WERI-Rb-1 (cell line): ENCODE data around the gene MBLAC1.

Source experiments
- DNase-seq: peaks from one replicate; pipeline ENCODE4 v3.0.0-alpha.2; 2020
- H3K27ac ChIP-seq: fragments of 250-450 bp; sonication (Bioruptor Pico); 2 replicates; pipeline ENCODE4 v1.5.1; 2020; ENCODE audit warnings: mild to moderate bottlenecking, moderate library complexity
- H3K27me3 ChIP-seq: fragments of 250-450 bp; sonication (Bioruptor Pico); 2 replicates; pipeline ENCODE4 v1.5.1; 2021; ENCODE audit warnings: mild to moderate bottlenecking, low read depth, moderate library complexity; ENCODE audit not compliant: insufficient read depth, severe bottlenecking
- H3K36me3 ChIP-seq: fragments of 250-450 bp; sonication (Bioruptor Pico); 2 replicates; pipeline ENCODE4 v1.5.1; 2020; ENCODE audit warnings: mild to moderate bottlenecking, moderate library complexity
- H3K4me3 ChIP-seq: 2 replicates; pipeline ENCODE4 v1.5.1; 2011; ENCODE audit warnings: low read depth, mild to moderate bottlenecking, control low read depth, low read length
- H3K9me3 ChIP-seq: fragments of 250-450 bp; sonication (Bioruptor Pico); 2 replicates; pipeline ENCODE4 v1.5.1; 2021; ENCODE audit warnings: mild to moderate bottlenecking, moderate library complexity; ENCODE audit not compliant: severe bottlenecking
- TF ChIP-seq, protein P1 (sequence below): IDR thresholded peaks from 2 replicates; pipeline ENCODE4 v1.5.1; 2011; ENCODE audit warnings: low read depth, mild to moderate bottlenecking, control low read depth, inconsistent platforms, low read length

Gene MBLAC1

DNA sequence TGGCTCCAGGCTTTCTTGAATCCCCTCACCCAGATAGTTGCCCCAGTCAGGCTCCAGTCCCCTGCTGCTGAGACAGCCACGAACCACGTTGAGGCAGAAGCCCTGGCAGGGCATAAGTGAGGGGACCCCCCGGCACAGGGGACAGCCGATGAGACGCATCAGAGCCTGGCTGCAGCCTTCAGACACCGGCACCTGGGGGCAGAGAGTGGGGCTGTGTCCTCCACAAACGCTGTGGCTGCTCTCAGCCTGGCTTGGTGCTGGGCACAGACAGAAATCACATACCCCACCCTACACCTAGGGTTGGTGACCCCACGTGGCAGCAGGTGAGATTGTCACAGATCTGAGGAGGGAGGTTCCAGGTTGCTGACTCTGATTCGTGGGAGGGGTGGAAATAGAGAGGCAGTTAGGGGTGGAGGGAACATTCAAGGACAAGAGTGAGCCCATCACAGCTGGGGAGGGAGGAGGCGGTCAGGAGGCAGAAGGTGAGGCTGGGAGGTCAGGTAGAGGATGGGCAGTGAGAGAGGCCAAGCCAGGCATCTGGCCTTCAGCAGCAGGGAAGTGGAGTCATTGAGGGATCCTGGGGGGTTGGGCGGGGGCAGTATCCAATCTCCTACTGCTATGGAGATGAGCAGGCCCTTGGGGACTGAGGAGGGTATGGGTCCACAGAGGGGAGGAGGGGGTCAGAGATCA is 47.2 kb downstream of the MBLAC1 start:
- no peak for DNase-seq

DNA sequence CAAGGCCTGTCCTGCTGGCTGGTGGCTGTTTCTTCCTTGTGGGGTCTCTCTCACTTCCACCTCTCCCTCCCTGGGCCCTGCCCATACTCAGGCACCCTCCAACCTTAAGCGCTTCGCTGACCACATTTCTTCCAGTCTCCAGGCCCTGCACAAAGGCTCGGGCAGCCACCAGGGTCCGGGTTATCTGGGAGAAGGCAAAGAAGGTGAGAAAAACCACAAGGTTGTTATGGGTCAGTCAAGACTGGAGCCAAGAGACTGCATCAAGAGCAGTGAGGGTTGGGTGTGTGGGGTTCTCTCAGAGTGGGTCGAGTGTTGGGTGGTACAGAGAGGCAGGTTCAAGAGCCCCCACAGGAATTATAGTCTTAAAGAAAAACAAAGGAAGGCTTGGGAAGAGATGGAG is 47.8 kb downstream of the MBLAC1 start:
- Histone ChIP-seq H3K27me3 (no peaks in the 10 kb centered on the region), H3K4me3 (no peak overlapping the region), H3K27ac (no peak overlapping the region), H3K9me3 (peaks cover 3% of the 10 kb centered on the region), H3K36me3 (peaks cover 44% of the 10 kb centered on the region)
- no peak for DNase-seq
- TF ChIP-seq, protein P1, sequence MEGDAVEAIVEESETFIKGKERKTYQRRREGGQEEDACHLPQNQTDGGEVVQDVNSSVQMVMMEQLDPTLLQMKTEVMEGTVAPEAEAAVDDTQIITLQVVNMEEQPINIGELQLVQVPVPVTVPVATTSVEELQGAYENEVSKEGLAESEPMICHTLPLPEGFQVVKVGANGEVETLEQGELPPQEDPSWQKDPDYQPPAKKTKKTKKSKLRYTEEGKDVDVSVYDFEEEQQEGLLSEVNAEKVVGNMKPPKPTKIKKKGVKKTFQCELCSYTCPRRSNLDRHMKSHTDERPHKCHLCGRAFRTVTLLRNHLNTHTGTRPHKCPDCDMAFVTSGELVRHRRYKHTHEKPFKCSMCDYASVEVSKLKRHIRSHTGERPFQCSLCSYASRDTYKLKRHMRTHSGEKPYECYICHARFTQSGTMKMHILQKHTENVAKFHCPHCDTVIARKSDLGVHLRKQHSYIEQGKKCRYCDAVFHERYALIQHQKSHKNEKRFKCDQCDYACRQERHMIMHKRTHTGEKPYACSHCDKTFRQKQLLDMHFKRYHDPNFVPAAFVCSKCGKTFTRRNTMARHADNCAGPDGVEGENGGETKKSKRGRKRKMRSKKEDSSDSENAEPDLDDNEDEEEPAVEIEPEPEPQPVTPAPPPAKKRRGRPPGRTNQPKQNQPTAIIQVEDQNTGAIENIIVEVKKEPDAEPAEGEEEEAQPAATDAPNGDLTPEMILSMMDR = no peak

More for the DNA sequence above, 47.2 kb downstream of the MBLAC1 start:
- peaks cover 44% of the 10 kb centered on the region for H3K36me3 ChIP-seq
- peaks cover 3% of the 10 kb centered on the region for H3K9me3 ChIP-seq
- no peak overlapping the region for H3K4me3 ChIP-seq
- TF ChIP-seq, protein P1 = no peak
- H3K27ac ChIP-seq = no peak overlapping the region
- H3K27me3 ChIP-seq = no peaks in the 10 kb centered on the region

DNA sequence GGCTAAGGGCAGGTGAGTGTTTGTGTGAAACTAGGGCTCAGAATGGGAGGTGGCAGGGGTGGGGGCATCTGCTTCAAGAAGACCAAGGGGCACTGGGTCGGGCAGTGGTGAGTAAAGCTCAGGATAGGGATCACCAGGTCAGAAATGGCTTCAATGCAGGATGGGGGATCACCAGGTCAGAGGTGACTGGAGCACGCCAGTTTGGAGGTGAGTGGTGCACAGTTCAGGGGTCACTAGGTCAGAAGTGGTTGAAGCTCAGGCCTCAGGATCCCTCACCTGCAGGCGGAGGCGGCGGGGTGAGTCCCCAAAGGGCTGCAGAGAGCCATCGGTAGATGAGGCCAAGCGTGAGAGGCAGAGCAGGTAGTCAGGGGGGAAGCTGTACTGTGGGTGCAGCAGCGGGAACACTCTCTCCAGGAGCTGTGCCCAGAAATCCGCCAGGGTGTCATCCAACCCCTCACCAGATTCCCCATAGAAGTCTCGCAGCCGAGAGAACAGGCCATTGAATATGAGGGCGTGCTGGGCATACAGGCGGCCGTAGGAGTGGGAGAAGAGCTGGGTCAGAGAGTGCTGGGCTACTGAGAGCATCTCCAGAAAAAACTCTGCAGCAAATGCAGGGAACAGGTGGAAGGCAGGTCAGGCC is 48.6 kb downstream of the MBLAC1 start:
- TF ChIP-seq, protein P1 = no peak
- DNase-seq = no peak
- H3K36me3 ChIP-seq = peaks cover 37% of the 10 kb centered on the region
- H3K27me3 ChIP-seq = no peaks in the 10 kb centered on the region
- no peak overlapping the region; the same call in 1 of the 2 replicates for H3K27ac ChIP-seq
- H3K9me3 ChIP-seq = peaks cover 3% of the 10 kb centered on the region
- H3K4me3 ChIP-seq = no peak overlapping the region

DNA sequence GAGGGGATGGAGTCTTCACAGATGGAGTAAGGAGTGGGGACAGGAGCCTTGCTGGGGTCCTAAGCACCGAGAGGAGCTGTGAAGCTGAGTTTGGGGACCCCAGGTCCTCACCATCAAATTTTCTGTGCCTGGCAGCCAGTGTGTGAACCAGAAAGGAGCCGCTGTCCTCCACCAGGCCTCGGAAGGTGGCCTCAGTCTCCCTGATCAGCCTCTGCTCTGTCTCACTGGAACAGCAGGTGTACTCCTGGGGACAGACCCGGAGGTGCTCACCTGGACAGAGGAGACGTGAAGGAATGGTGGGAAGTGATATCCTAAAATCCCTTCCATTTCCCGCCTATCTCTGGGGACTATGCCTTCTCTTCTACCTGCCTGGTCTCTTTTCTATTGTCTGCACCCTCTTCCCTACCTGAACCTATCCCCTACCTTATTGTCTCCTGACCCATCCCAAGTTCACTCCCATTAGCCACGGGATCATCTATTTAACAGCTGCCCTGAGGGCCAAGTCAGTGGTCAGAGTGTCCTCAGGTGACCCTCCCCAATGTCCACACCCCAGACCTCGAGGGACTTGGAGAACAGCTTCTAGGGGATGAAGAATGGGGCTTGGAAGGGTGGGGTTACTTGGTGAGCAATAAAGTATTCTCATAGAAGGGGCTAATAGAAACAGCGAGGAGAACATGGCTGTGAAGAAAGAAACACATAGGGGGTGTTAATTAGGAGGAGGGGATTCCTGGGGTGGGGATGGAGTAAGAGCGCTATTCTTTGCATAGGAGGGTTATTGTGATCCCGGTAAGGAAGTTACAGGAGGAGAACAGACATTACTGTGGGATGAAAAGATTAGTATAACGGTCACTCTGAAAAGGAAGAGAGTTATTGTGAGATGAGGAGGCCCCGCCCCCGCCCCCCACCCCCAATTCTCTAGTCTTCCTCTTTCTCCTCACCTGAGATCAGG is 49.6 kb downstream of the MBLAC1 start:
- H3K36me3 ChIP-seq = peaks cover 32% of the 10 kb centered on the region
- H3K9me3 ChIP-seq = peaks cover 3% of the 10 kb centered on the region
- H3K27me3 ChIP-seq = no peaks in the 10 kb centered on the region
- H3K27ac ChIP-seq = peak overlapping the region; percentile 93
- no peak for DNase-seq
- H3K4me3 ChIP-seq = peak overlapping the region; percentile 91
- TF ChIP-seq, protein P1 = no peak

DNA sequence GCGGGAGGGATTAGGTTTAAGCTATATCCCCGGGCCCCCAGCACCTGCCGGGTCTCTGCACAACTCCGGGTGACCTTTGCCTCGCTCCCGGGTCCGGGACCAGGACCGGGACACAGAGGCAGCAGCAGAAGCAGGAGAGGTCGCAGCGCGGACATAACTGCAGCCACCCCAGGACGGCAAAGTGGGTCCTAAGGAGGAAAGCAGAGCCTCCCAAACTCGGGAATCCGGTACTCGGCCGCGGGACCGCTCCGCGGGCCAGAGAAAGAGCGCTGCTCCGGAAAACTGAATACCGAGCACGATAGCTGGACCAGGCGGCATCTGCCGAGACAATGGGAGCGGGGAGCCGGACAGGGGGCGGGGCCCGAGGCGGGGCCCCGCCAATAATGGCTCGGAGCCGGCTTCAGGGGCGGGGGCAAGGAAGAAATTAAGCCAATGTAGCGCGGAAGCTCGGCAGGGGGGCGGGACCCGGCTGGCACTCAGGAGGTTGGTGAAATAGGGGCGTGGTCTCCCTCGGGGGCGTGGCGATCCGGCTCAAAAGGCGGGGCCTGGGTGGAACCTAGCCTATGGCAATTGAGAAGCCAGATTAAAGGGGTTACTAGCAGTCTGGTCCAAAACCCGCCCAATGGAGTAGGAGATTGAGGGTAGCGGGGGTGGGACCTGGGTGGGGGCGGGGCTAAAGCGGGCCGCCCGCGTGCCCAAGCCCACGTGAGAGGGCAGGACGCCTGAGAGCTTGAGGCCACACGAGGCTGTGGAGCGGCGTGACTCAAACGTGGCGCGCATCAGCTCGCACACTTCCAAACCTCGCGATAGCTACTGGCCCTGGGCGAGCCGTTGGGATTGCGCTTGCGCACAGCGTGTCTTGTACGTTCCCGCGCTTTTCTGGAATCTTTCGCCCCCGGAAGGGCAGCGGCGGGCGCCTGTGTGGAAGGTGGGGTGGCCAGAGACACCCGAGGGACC is 50.6 kb downstream of the MBLAC1 start, which contains the start of the genes GPC2 and STAG3:
GPC2 (minus strand) TSS at position 337 of the 957 bp plus-strand sequence; CDS start at position 155, 182 bp downstream.
STAG3 (plus strand) TSS at position 874 of the 957 bp plus-strand sequence. CDS start 2,639 bp downstream, outside the sequence.
- H3K27ac ChIP-seq = peak within 1 kb of the TSS; percentile 93

More for the DNA sequence above, 50.6 kb downstream of the MBLAC1 start, which contains the start of the genes GPC2 and STAG3:
- TF ChIP-seq, protein P1 = no peak
- Histone ChIP-seq H3K9me3 (peaks cover 3% of the 10 kb centered on the region), H3K36me3 (peaks cover 28% of the 10 kb centered on the region), H3K4me3 (peak within 1 kb of the TSS; percentile 91), H3K27me3 (no peaks in the 10 kb centered on the region)
- peak; percentile 98 for DNase-seq
